Non-pigmented ciliary epithelial cell (primary cell): ENCODE data around the gene UPP2.

Experiments used
- DNase-seq: peaks from one replicate; pipeline ENCODE4 v3.0.0-alpha.2; 2010; ENCODE audit warnings: low read depth

Gene UPP2

DNA sequence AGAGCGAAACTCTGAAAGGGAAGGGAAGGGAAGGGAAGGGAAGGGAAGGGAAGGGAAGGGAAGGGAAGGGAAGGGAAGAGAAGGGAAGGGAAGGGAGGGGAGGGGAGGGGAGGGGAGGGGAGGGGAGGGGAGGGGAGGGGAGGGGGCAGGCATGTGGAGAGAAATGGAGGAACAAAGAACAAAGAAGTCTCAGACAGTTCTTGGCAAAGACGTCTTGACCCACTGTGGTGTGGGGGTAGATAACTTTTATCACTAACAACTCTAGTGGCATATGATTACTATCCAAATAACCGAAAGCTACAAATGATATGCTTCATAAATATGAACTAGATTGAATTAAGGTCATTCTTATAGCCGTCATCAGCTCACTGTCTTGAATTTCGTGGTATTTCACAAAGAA, 3.2 kb downstream of the UPP2 start:
- no peak for DNase-seq

DNA sequence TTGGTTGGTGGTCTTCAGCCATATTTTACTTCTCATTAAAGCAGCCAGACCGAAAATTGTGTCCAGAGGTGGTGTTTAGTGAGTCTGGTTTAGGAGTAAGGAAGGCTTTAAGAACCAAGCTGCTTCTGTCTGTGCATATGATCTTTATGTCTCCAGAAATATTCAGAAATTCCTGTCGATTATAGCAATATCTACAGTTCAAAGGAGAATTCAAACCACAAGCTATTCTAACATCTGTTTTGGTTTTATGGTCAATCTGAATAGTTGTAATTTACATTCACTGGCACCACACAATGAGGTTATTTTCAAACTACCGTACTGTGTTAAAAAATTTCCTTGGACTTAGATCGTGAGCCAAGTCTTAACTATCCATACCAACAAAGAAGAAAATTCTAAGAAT, 11.3 kb downstream of the UPP2 start:
- no peak for DNase-seq

DNA sequence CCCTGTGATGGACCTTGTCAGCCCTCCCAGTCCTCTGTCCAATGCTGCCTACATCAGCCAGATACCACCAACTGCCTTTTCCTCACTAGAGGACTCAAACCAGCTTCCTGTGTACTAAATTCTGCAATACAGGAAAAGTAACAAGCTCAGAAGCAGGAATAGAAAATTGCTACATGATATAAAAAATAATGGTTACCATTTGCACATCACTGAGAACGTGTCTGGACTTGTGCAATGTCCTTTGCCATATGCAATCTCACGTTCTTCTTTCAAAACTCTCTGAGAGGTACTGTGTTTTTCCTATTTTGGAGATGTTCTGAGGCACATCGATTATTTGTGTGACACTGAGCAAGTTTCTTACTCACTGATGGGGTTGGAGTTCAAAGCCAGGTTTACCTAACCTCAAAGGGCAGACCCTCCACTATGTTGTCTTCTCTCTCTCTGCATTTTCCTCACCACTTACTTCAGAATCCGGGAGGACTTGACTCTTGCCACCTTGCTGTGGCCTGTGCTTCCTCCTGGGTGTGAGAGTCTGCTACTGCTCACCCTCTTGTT, 12.1 kb downstream of the UPP2 start:
- no peak for DNase-seq

DNA sequence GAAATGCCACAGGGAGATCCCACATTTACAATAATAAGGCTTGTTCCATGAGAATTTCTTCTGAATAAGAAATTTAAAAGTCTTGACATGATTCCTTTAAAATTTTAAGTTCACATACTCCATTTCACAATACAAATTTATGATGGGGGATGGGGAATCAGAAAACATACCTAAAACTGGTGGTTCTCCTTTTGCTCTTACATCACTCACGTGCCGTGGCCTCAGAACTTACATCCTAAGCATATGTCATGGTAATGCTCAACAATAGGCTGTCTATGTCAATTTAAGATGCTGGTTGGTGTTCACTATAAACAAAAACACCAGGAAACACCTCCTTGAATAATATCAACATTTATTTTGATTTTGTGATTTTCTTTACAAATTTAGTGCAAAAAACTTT, 12.8 kb downstream of the UPP2 start:
- no peak for DNase-seq

DNA sequence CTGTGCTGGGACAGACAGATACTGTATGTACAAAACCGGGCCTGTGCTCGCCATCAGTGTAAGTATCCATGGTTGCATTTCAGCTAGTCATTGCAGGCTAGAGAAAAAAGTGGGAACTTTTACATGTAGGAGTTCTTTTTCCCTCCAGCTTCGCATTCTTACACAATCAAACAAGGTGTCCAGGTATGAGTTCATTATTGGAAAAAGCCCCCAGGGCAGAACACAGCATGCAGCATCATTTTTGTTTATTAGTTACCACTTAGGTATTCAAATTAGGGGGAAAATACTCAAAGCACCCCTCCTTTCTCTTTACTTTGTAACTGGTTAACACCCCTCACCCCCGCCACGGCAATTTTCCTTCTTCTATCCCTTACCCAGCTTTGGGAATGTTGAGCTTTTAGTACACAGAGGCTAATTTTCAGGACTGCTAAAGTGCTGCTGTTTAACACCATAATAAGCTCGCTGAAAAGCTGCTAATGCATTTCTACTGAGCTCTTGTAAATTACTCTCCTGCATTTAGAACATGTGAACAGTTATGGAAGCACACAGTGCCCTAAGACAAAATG, 13.6 kb downstream of the UPP2 start:
- DNase-seq, result no peak

DNA sequence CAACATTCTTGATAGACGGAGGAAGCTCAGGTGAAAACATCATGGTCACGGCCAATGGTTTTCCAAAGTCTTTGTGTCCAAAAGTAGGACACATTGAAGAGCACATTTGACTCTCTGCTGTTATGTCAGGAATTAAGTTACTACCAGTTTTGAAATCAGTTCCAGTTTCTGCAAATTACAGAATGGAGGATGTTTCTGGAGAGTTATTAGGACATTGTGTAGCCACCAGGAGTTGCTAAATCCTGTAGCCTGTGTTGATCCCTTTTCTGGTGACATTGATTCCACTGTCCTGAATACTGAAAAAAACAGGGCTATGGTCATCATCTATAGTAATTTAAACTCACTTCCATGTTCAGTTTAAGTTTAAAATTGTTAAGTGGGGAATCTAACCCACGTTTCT, 15.3 kb downstream of the UPP2 start:
- no peak for DNase-seq

DNA sequence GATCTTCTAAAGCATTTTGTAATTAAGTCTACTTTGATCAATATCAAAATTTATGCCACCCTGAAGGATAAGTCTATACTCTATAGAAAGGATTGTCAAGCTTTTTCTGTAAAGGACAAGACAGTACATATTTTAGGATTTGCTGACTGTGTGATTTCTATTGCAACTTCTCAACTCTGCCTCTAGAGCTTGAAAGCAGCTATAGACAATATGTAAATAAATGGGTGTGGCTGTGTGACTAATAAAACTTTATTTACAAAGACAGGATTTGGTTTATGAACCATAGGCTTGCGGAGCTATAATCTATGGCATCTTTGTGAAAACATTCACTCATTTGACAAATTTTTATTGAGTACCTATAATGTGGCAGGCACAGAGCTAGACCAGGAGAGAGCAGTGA, 18.4 kb downstream of the UPP2 start:
- DNase-seq, result no peak

DNA sequence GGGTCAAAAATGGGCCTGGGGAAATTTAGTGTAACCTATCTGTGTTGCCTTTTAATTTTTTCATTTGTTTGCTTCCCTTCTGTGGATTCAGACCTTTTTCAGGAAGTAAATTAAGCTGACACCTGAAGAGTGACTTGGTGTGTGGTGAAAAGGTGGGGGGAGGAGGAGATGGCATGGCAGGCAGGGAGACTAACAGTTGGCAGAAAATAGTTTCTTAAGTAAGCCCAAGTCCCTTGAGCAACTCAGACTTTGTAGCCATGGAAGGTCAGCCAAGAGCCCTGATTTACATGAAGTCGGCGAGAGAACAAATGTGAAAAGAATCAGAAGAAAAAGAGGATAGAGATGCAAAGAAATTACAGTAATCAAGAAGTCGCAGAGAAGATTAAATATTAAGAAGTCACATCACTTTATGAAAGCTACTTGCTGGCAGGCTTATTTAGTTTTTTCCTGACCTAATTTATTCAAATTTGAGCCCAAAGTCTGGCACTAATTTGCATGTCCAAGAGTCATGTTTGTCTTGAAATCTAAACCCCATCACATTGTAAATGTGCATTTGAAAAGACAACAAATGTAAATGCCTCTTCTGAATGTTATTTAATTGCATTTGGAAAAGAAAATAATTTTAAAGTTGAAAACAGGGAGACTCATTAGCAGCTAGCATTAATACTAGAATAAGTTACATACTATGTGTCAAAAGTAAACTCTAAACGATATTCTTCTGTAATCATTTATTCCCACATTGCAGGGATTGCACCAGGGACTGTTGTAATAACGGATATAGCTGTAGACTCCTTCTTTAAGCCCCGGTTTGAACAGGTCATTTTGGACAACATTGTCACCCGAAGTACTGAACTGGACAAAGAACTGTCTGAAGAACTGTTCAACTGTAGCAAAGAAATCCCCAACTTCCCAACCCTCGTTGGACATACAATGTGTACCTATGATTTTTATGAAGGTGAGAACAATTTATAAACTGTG, 19.3 kb downstream of the UPP2 start:
- no peak for DNase-seq

DNA sequence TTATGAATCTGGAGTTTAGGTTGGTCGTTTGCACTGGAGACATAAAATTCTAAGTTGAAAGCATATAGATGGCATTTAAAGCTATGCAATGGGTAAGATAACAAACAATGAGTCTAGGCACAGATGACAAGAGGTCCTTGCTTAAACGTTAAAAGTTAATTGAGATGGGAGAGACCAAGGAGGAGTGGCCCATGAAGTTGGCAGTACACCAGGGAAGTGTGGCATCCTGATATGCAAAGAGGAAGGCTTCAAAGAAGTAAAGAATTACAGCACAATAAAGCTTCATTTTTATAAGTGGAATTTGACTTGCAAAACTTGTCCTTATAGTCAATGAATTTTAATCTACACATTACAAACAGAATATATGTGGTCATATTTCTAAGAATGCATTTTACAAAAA, 23.2 kb downstream of the UPP2 start:
- DNase-seq, result no peak

DNA sequence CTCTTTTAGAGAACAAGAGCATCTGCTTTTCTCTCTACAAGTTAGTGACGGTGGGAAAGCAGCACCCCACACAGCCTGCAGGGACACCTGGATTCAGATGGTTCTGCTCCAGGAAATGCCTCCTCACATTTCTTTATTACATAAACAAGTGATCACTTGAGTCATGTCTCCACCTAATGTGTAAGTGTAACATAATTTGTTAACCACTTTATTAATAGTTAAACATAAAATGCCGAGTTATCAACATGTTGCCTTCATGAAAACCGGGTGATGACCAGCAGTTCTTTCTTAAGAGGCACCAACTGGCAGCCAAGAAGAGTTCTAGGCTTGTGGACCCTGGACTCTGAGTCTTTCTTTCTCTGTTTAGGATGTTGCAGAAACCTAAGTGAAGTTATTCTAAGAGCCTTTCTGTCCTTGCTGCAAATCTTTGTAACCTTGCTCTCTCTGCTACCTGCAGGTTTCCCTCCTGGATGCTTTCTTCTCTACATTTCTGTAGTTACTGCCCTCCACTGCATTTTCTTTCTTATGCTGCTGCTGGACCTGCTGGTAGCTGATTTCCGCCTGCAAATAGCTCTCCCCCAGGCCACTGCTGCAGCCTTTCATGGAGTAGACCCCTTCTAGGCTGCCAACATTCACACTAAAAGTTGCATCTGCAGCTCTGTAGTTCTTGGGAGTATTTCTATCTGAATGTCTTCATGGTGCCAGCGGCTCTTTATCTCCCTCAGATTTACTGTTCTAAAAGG, 24.3 kb downstream of the UPP2 start:
- no peak for DNase-seq

DNA sequence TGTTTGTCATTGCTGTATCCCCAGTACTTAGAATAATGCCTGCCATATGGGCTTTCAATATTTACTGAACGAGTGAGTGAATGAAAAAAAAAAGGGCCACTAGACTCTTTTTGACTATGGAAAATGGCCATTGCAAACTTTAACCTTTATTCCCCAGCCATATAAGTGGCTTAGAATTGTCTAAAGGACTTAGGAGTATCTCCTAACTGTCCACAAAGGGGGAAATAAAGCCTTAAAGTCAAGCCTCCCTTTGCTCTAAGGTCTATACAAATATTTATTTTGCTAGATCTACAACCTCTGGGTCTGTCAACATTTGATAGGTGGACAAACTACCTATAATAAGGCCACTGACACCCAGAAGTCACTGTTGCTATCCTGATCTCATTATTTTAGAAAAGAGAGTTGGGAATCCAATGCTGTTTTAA, 25.7 kb downstream of the UPP2 start:
- no peak for DNase-seq

DNA sequence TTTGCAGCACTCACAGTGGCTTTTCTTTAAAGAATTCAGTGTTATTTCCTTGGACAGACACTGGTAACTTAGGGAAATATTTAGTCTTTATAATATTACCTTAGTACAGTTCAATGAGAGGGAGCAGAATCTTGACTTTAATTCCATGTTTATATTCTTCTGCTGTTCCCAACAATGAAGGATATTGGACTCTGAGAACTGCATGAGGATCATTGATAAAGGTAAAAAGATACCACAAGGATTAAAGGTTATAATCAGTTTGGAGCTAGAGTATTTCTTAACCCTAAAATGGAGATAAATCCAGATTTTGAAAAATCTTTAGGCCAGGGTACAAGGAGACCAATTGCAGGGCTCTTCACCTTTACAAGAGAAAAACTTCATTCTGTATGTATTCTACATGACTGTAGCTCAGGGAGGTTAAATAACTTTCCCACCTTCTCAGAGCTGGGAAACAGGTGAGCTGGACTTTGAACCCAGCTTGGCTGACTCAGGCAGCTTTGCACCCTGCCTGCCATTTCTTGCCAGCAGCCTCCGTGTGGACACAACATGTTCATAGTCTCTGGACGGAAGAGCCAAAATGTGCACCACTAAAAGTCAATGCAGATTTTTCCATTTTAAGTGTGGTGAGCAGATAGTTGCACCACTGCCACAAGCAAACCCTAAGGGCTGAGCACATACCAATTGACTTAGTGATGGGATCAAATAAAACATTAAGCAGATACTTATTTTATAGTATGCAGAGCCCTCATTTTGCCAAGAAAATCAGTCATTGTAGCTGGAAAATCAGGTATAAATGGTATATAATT, 26.7 kb downstream of the UPP2 start:
- DNase-seq, result no peak

DNA sequence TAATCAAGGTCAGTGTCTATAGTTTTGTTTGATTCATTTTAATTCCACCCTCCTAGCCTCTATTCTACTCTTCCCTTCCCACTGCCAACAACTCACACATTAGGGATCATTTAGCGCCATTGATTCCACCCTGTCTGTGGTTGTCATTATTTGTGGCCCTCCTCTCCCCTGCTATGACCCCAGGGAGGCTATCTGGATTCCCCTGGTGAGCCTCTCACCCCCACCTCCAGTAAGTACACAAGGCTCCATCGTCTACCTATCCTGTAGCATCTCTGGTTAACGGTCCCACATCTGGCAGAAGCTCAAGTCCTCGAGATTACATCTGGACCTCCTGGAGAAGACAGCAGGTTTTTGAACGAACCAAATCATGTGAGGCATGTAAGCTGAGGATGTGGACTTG, 27.4 kb downstream of the UPP2 start:
- DNase-seq, result no peak

DNA sequence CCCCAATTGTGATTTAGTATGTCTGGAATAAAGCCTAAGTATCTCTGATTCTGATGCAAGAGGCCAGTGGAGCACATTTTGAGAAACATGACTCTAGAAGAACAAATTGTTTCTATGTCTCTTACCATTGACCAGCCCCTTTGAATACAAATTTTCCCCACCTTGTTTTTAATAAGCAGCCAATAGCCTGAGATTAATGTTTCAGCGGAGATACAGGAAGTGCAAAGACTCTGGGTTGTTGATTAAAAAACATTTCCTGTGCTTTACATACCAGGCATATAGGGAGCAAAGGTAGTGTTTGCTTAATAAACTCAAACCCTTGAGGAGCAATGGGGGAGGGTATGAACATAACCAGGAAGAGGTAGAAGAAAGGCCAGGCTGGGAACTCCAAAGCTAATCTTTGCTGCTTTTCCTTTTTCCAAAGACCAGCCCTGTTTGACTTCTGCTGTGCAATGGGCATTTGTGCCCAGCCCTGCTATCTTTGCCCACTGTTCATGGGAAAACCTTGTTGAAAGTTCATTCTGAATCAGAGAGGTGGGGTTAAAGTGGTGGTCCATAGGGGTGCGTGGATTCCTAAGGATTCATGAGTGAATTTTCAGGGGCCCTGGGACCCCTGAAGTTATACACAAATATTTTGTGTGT, 29.3 kb downstream of the UPP2 start:
- DNase-seq, result no peak

DNA sequence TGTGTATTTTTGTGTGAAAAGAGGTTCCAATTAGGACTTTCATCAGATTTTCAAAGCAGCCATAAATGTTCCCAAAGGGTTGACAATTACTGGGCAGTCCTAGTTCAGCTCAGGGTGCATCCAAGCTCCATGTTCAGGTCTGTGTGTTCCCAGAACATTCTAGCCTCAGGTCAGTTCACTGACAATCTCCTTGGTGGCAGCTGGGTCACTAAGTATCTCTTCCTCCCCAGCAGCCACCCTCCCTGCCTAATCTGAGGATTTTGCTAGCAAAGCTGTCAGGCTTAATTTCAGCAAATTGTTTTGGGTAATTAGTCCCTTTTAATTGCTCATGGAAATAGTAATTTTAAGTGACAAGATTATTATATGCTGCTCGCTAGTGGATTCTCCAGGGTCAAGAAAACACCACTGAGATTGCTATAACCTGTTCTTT, 29.8 kb downstream of the UPP2 start:
- no peak for DNase-seq

DNA sequence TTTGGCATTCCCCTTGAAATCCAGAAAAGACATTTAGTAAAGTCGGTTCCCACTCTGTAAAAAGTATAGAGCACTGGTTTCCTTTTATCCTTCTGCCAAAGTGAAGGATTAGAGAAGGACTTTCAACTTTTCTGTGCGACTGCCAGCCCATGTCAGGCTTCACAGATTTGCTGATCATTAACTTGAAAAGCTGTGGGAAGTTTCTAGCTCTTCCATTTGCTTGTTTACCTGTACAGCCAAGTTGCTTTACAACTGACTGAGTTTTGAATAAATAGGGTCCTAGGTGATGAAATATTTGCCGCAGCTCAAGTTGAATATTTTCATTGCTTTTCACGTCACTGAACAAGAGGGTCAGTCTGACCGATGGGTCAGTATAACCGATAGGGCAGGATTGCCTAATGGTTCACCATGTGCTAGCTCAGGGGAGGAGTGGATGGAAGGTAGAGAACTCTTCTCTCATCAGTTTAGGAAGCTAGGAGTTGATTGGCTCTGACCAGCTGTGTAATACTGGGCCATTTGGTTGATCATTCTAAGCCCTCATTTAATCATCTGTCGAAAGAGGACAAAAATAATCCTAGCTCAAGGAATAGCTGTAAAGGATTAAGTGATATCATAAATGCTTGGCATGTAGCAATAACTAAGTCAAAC, 30.4 kb downstream of the UPP2 start:
- no peak for DNase-seq

DNA sequence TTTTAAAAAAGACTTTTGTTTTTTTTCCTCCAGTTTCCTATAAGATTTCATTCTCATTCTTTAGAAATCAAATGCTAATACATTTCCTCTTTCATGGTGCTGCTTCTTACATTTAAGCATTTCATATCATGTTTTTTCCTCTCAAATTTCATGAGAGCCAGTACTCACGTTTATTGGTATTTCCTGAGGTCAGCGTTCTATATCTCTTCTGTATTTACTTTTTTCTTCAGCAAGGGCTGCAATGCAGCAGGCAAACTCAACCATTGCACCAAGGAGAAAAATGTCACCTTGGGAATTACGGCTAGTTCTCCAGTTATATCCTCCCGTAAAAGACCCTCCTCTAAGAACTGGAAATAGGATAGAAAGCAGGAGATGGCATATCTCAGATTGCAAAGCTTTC, 32.4 kb downstream of the UPP2 start:
- no peak for DNase-seq

DNA sequence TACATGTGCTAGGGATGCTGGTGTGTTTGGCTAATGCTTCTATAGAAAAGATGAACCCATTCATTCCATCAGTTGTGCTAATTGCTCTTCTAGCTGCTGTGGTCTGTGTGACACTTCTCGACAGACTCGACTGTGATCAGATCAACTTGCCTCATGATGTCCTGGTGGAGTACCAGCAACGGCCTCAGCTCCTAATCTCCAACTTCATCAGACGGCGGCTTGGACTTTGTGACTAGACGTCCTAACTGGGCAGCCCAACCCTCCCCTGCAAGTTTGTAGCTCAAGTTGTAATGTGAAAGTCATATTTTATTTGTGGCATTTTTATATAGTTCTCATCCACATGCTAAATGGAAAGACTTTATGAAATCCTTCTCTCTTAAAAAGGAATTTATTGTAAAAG, 33.0 kb downstream of the UPP2 start:
- DNase-seq, result no peak

DNA sequence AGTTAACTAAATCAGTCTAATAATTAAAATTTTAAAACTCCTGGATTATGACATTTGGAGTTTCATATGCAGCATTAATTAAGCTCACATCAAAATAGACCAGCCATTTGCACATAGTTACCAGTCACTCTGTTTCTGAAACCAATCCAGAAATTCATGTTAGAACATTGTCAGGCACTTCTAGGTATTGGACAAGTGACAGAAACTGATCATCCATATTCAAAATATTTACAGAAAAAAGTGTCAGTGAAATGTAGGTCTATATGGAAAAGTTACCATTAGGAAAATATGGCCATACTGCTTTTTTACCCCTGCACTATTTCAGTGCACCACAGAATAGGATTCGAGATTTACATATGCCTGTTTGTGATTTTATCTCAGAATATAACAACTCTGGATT, 33.4 kb downstream of the UPP2 start:
- no peak for DNase-seq

DNA sequence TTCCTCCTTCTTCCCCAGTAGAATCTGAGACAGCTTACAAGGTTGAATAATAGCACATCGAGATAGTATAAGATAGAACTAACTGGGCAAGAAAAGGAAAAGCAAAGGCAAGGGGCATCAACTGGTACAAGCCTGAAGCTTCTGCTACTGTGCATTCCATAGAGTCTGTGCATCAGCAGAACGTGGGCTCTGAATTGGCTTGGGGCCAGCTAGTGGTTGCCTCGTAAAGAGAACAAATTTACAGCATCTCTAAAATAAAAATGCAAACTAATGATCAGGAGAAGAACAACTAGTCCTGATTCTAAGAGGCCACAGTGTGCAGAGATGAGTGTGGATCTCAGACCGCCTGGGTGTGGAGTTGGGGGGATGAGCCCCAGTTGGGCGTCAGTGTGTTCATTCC, 36.6 kb downstream of the UPP2 start:
- no peak for DNase-seq

DNA sequence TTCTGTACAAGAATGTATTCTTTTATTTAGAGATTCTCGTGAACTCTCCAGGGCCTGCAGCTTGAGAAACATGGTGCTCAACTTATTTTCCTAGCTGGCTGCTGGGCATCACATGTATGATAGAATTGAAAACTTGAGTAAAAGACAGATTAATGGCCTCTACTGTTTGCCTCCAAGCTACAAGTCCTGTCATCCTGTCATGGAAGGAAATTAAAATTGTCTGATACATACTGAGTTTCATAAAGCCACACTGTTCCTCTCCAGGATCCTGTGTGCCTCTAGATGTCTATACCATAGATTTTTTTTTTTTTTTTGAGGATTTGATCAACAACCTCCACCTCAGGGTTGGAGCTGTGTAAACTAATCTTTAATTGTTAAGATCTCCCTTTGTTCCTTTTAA, 38.5 kb downstream of the UPP2 start:
- DNase-seq, result no peak
